OCI-LY3 (cell line): ENCODE measurements around the gene TCF4.

Experiments used
- EZH2phosphoT487 ChIP-seq: fragments of 200-600 bp; shearing (Covaris generic); IDR thresholded peaks from 2 replicates; pipeline ENCODE4 v1.6.1; 2018; ENCODE audit warnings: antibody characterized with exemption, mixed run types, low read depth
- TF ChIP-seq, protein P1 (sequence below): fragments of 200-600, 300-600 bp; sonication (generic); IDR thresholded peaks from 2 replicates; pipeline ENCODE4 v1.5.1; 2014; ENCODE audit warnings: antibody characterized with exemption, low read length, low read depth

DNA sequence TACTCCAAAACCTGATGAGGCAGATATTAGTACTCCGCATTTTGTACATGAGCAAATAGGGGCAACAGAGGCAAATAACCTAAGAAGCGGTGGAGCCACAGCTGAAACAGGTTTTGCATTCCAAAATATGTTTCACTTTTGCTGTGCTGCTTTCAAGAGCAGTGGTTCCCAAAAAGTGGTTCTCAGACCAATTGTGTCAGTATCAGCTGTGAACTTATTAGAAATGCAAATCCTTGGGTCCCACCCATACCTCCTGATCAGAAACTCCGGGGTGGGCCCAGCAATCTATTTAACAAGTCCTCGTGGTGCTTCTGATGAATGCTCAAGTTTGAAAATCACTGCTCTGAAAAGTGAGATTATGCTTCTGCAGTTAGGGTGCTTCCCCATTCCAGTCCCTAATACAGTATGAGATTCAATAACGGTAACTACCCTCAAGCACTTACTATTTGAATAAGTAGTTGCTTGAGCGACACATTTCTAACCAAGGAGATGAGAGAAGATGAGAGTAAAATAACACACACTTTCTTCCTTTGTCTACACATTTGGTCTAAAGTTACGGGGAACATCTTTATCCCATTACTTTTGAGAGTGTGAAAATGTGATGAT is 17.8 kb upstream of the TCF4 start:
- TF ChIP-seq, protein P1, sequence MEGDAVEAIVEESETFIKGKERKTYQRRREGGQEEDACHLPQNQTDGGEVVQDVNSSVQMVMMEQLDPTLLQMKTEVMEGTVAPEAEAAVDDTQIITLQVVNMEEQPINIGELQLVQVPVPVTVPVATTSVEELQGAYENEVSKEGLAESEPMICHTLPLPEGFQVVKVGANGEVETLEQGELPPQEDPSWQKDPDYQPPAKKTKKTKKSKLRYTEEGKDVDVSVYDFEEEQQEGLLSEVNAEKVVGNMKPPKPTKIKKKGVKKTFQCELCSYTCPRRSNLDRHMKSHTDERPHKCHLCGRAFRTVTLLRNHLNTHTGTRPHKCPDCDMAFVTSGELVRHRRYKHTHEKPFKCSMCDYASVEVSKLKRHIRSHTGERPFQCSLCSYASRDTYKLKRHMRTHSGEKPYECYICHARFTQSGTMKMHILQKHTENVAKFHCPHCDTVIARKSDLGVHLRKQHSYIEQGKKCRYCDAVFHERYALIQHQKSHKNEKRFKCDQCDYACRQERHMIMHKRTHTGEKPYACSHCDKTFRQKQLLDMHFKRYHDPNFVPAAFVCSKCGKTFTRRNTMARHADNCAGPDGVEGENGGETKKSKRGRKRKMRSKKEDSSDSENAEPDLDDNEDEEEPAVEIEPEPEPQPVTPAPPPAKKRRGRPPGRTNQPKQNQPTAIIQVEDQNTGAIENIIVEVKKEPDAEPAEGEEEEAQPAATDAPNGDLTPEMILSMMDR, result no peak
- no peak for TF ChIP-seq EZH2phosphoT487
